Neural progenitor cell (in vitro differentiated cells): ENCODE measurements around the gene REC114. TPM values are rescaled to one million over a fixed set of nuclear protein-coding genes. Genes with fewer than 3 reads are reported as not detected.
"Not testable (repeated sequence)": the region's sequence is repeated elsewhere in the genome, so short reads cannot be mapped to it uniquely, and the experiment has no call there.

ENCODE experiments used
- DNase-seq: peaks from one replicate; pipeline ENCODE4 v3.0.0-alpha.2; 2016; ENCODE audit warnings: low spot score
- H2AFZ ChIP-seq: fragments of 200-600 bp; sonication (generic); replicated peaks from 2 replicates; pipeline ENCODE4 v1.6.1; 2016; ENCODE audit warnings: antibody characterized with exemption
- H3F3A ChIP-seq: fragments of 200-600 bp; sonication (generic); 2 replicates; pipeline ENCODE4 v1.6.1; 2016; ENCODE audit warnings: antibody characterized with exemption, low read depth
- H3K27ac ChIP-seq: fragments of 200-600 bp; sonication (generic); 2 replicates; pipeline ENCODE4 v1.5.1; 2016; ENCODE audit warnings: mild to moderate bottlenecking
- H3K27me3 ChIP-seq: fragments of 200-600 bp; sonication (generic); 2 replicates; pipeline ENCODE4 v1.6.1; 2016; ENCODE audit warnings: mild to moderate bottlenecking, moderate library complexity
- H3K36me3 ChIP-seq: fragments of 200-600 bp; sonication (generic); 2 replicates; pipeline ENCODE4 v1.5.1; 2016
- H3K4me1 ChIP-seq: fragments of 200-600 bp; sonication (generic); 2 replicates; pipeline ENCODE4 v1.6.1; 2016; ENCODE audit warnings: mixed run types
- H3K4me2 ChIP-seq: fragments of 200-600 bp; sonication (generic); 2 replicates; pipeline ENCODE4 v1.6.1; 2016
- H3K4me3 ChIP-seq: fragments of 200-600 bp; sonication (generic); 2 replicates; pipeline ENCODE4 v1.5.1; 2016
- H3K79me2 ChIP-seq: fragments of 200-600 bp; sonication (generic); 2 replicates; pipeline ENCODE4 v1.6.1; 2016; ENCODE audit warnings: low read depth
- H3K9ac ChIP-seq: fragments of 200-600 bp; sonication (generic); 2 replicates; pipeline ENCODE4 v1.6.1; 2016
- H3K9me3 ChIP-seq: fragments of 200-600 bp; sonication (generic); 2 replicates; pipeline ENCODE4 v1.5.1; 2016; ENCODE audit warnings: low read depth
- H4K20me1 ChIP-seq: fragments of 200-600 bp; sonication (generic); 2 replicates; pipeline ENCODE4 v1.6.1; 2016; ENCODE audit warnings: low read depth
- H3K27ac Mint-ChIP-seq: 3 replicates; pipeline ENCODE4 v1.8.0; 2021; ENCODE audit warnings: mixed read lengths
- H3K27me3 Mint-ChIP-seq: 2 replicates; pipeline ENCODE4 v1.8.0; 2022; ENCODE audit warnings: low read depth, mild to moderate bottlenecking, inconsistent platforms, moderate library complexity, mixed read lengths; ENCODE audit not compliant: insufficient read depth
- H3K36me3 Mint-ChIP-seq: 3 replicates; pipeline ENCODE4 v1.8.0; 2021; ENCODE audit warnings: mixed read lengths
- H3K4me1 Mint-ChIP-seq: 3 replicates; pipeline ENCODE4 v1.8.0; 2021; ENCODE audit warnings: mixed read lengths
- H3K4me3 Mint-ChIP-seq: 3 replicates; pipeline ENCODE4 v1.8.0; 2021; ENCODE audit warnings: mild to moderate bottlenecking, moderate library complexity, mixed read lengths
- H3K9me3 Mint-ChIP-seq: 3 replicates; pipeline ENCODE4 v1.8.0; 2020; ENCODE audit warnings: mixed read lengths
- CTCF ChIP-seq: fragments of 200-600 bp; sonication (generic); IDR thresholded peaks from 2 replicates; pipeline ENCODE4 v1.5.1; 2017; ENCODE audit warnings: antibody characterized with exemption, mild to moderate bottlenecking
- EZH2 ChIP-seq: fragments of 200-600 bp; sonication (generic); IDR thresholded peaks from 2 replicates; pipeline ENCODE4 v1.6.1; 2017; ENCODE audit warnings: antibody characterized with exemption, mild to moderate bottlenecking, moderate library complexity
- EZH2phosphoT487 ChIP-seq: fragments of 200-600 bp; sonication (generic); IDR thresholded peaks from 2 replicates; pipeline ENCODE4 v1.6.1; 2017; ENCODE audit warnings: antibody characterized with exemption
- total RNA-seq: library from RNA; depleted of rRNA; stranded (reverse); fragments of >200 nt; gene quantifications from 2 replicates; pipeline ENCODE4 v1.2.3, GENCODE V29; 2015; ENCODE audit warnings: low replicate concordance

Gene REC114
- total RNA-seq, 1 donor from 2014 or later, result not detected

DNA sequence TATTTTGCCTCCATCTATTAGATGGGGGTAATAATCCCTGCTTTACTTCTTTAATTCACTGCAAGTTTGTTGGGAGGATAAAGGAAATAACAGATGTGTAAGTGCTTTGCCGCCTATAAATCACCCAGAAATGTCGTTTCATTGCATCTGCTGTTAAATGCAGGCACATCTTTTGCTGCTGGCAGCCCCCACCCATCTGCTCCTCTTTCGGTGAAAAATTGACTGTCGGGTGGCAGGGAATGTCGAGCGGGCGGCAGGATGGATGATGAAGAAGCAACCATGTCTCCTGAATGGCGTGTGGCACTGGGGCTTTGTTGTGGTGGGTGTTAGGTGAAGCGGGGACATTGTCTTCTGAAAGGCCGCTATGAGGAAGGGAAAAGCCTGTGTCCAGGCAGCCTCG lies 543 bp upstream of the REC114 start:
- no peaks in the 10 kb centered on the region for H4K20me1 ChIP-seq
- no peaks in the 10 kb centered on the region for H3K36me3 Mint-ChIP-seq
- no peaks in the 10 kb centered on the region for H3K79me2 ChIP-seq
- H3K4me3 Mint-ChIP-seq, result no peak overlapping the region
- no peak for TF ChIP-seq CTCF
- no peak for TF ChIP-seq EZH2
- no peak for TF ChIP-seq EZH2phosphoT487
- H3K4me3 ChIP-seq, result no peak overlapping the region
- H3F3A ChIP-seq, result no peaks in the 10 kb centered on the region
- H3K9me3 Mint-ChIP-seq, result no peaks in the 10 kb centered on the region
- no peaks in the 10 kb centered on the region for H3K9me3 ChIP-seq
- no peak overlapping the region for H3K27ac Mint-ChIP-seq
- no peak overlapping the region for H3K4me2 ChIP-seq
- no peak for DNase-seq
- H3K27me3 Mint-ChIP-seq, result no peaks in the 10 kb centered on the region
- H3K27ac ChIP-seq, result no peak overlapping the region
- H3K27me3 ChIP-seq, result no peaks in the 10 kb centered on the region
- no peak overlapping the region for H2AFZ ChIP-seq
- H3K36me3 ChIP-seq, result no peaks in the 10 kb centered on the region
- H3K9ac ChIP-seq, result no peak overlapping the region
- H3K4me1 Mint-ChIP-seq, result no peaks in the 10 kb centered on the region
- no peaks in the 10 kb centered on the region for H3K4me1 ChIP-seq

GRCh38 chr15:73447471-73447870 lies 4.5 kb downstream of the REC114 start:
- H3K9ac ChIP-seq, H3K36me3 Mint-ChIP-seq, H3K27me3 ChIP-seq, H3K4me3 Mint-ChIP-seq, DNase-seq, H3K9me3 ChIP-seq, H3K4me2 ChIP-seq, H3F3A ChIP-seq, H2AFZ ChIP-seq, H3K27me3 Mint-ChIP-seq, H3K79me2 ChIP-seq, H3K27ac Mint-ChIP-seq, H3K9me3 Mint-ChIP-seq, H3K36me3 ChIP-seq, H4K20me1 ChIP-seq, H3K4me1 Mint-ChIP-seq, H3K27ac ChIP-seq, H3K4me3 ChIP-seq, H3K4me1 ChIP-seq: not testable (repeated sequence)

DNA sequence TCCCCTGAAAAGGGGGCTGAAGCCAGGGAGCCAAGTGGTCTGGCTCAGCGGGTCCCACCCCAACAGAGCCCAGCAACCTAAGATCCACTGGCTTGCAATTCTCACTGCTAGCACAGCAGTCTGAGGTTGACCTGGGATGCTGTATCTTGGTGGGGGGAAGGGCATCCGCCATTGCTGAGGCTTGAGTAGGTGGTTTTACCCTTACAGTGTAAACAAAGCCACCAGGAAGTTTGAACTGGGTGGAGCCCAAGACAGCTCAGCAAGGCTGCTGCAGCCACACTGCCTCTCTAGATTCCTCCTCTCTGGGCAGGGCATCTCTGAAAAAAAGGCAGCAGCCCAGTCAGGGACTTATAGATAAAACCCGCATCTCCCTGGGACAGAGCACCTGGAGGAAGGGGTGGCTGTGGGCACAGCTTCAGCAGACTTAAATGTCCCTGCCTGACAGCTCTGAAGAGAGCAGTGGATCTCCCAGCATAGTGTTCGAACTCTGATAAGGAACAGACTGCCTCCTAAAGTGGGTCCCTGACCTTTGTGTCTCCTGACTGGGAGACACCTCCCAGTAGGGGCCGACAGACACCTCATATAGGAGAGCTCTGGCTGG lies 5.3 kb downstream of the REC114 start:
- H2AFZ ChIP-seq, result peak overlapping the region; percentile 84
- H3K27me3 Mint-ChIP-seq, DNase-seq, H3K79me2 ChIP-seq, H3K4me1 Mint-ChIP-seq, H3K9ac ChIP-seq, H3K9me3 Mint-ChIP-seq, H3K27ac Mint-ChIP-seq, H4K20me1 ChIP-seq, H3K4me1 ChIP-seq, H3K27ac ChIP-seq, H3F3A ChIP-seq, H3K4me3 Mint-ChIP-seq, H3K4me2 ChIP-seq, H3K4me3 ChIP-seq, H3K9me3 ChIP-seq, H3K27me3 ChIP-seq, H3K36me3 ChIP-seq, H3K36me3 Mint-ChIP-seq: not testable (repeated sequence)

- not testable (repeated sequence) for H3K27me3 ChIP-seq, H3K36me3 ChIP-seq, H3K4me2 ChIP-seq, H3K27ac Mint-ChIP-seq, H3K79me2 ChIP-seq, H3K4me1 ChIP-seq, DNase-seq, H2AFZ ChIP-seq, H3K27me3 Mint-ChIP-seq, H3K27ac ChIP-seq, H3K9ac ChIP-seq, H4K20me1 ChIP-seq, H3K9me3 Mint-ChIP-seq, H3K4me3 Mint-ChIP-seq, H3K36me3 Mint-ChIP-seq, H3F3A ChIP-seq, H3K4me3 ChIP-seq, H3K9me3 ChIP-seq, H3K4me1 Mint-ChIP-seq
Observed at GRCh38 chr15:73449980-73450379, 7.0 kb downstream of the REC114 start.

DNA sequence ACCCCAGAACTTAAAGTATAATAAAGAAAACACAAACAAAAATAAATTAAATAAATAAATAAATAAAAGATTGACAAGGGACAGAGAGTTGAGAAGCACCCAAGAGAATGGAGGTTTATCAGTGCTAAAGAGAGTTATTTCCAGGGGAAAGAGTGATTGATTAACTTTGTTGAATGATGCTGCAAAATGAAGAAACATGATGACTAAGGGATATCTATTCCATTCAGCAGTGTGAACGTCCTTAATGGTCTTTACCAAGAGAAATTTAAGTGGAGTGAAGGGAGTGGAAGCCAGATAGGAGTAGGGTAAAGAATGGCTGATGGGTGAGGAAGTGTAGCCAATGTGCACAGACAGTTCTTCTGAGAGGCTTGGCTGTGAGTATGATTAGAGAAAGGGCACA lies 11.1 kb downstream of the REC114 start:
- DNase-seq, result no peak
- no peak overlapping the region for H3K4me3 ChIP-seq
- peaks cover 2% of the 10 kb centered on the region for H3K9me3 Mint-ChIP-seq
- H3K36me3 ChIP-seq, result no peaks in the 10 kb centered on the region
- peaks cover 3% of the 10 kb centered on the region for H3K27me3 Mint-ChIP-seq
- H2AFZ ChIP-seq, result no peak overlapping the region
- H3K4me3 Mint-ChIP-seq, result no peak overlapping the region
- no peaks in the 10 kb centered on the region for H3K4me1 Mint-ChIP-seq
- H3K9ac ChIP-seq, result no peak overlapping the region
- H3K4me1 ChIP-seq, result no peaks in the 10 kb centered on the region
- no peak overlapping the region for H3K27ac Mint-ChIP-seq
- H3K4me2 ChIP-seq, result no peak overlapping the region
- no peak for TF ChIP-seq EZH2
- no peak for TF ChIP-seq CTCF
- no peak for TF ChIP-seq EZH2phosphoT487
- no peaks in the 10 kb centered on the region for H3K36me3 Mint-ChIP-seq
- no peak overlapping the region for H3K27ac ChIP-seq
- H3K79me2 ChIP-seq, result no peaks in the 10 kb centered on the region
- H4K20me1 ChIP-seq, result no peaks in the 10 kb centered on the region
- H3K27me3 ChIP-seq, result no peaks in the 10 kb centered on the region
- H3K9me3 ChIP-seq, result no peaks in the 10 kb centered on the region
- H3F3A ChIP-seq, result no peaks in the 10 kb centered on the region
